Endothelial cell (in vitro differentiated cells): Measurements from ENCODE around the gene PLSCR3. TPM values are rescaled to one million over a fixed set of nuclear protein-coding genes. Genes with fewer than 3 reads are reported as not detected.
A peak's percentile ranks its signal among the peaks of the same experiment; 100 is the strongest.

ENCODE experiments used
- DNase-seq: peaks from one replicate; pipeline ENCODE4 v3.0.0; 2021; ENCODE audit warnings: low spot score
- H3K27ac Mint-ChIP-seq: one replicate; pipeline ENCODE4 v1.8.0; 2021; ENCODE audit warnings: mixed read lengths, inconsistent platforms; ENCODE audit not compliant: unreplicated experiment
- H3K27me3 Mint-ChIP-seq: one replicate; pipeline ENCODE4 v1.8.0; 2021; ENCODE audit warnings: mild to moderate bottlenecking, moderate library complexity, mixed read lengths, inconsistent platforms; ENCODE audit not compliant: unreplicated experiment
- H3K36me3 Mint-ChIP-seq: one replicate; pipeline ENCODE4 v1.8.0; 2021; ENCODE audit warnings: mild to moderate bottlenecking, low read depth, mixed read lengths, inconsistent platforms; ENCODE audit not compliant: unreplicated experiment
- H3K4me1 Mint-ChIP-seq: one replicate; pipeline ENCODE4 v1.8.0; 2021; ENCODE audit warnings: mild to moderate bottlenecking, mixed read lengths, inconsistent platforms; ENCODE audit not compliant: unreplicated experiment
- H3K4me3 Mint-ChIP-seq: one replicate; pipeline ENCODE4 v1.8.0; 2021; ENCODE audit warnings: mild to moderate bottlenecking, mixed read lengths, inconsistent platforms; ENCODE audit not compliant: unreplicated experiment
- H3K9me3 Mint-ChIP-seq: one replicate; pipeline ENCODE4 v1.8.0; 2021; ENCODE audit warnings: mixed read lengths, inconsistent platforms; ENCODE audit not compliant: unreplicated experiment
- total RNA-seq: library from RNA; stranded (reverse); fragmentation: NEBNext Ultra II Directional; extraction: Animal tissue kit (Norgen Biotek cat#: 25700); gene quantifications from one replicate; pipeline ENCODE4 v1.2.1, GENCODE V29; 2021; ENCODE audit not compliant: unreplicated experiment
- TF ChIP-seq, protein P1 (sequence below): fragments of 200-600 bp; sonication (generic); IDR thresholded peaks from one replicate; pipeline ENCODE4 v1.5.0; 2021; ENCODE audit warnings: antibody characterized with exemption; ENCODE audit not compliant: unreplicated experiment

The PLSCR3 gene
- total RNA-seq, 1 donor from 2014 or later: 74.2 TPM

DNA sequence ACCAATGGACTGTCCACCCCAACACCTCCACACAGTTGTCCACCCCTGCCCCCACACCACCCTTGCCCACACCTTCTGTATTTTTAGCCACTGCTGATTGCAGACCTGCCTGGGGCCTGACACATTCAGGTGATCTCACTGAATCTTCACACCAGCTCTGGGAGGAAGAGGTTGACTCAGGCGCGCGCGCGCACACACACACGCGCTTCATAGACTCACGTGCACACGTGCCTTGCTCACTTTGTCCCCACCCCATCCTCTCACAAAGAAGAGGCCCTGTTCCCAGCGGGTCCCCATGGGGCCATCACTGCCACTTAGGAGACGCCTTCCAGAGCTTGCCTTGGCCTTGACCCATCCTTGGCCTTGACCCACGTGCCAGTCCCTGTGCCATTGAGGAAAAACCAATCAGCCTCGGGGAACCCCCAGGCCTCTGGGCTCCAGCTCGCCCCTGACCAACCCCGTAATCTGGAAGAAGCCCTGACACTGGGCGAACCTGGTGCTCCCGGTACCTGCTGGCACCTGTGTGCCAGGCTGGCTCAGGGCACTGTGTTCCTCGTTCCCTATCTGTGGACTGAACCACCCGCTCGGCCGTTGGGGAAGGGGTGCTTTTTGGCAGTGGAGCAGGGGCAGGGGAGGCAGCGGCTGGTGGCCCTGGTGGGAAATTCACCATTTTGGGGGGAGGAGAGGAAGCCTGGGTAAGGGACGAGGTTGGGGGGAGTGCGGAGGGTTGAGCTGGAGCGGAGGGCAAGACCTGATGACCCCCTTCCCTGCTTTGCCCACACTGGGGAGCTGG lies 16.5 kb upstream of the PLSCR3 start:
- TF ChIP-seq, protein P1, sequence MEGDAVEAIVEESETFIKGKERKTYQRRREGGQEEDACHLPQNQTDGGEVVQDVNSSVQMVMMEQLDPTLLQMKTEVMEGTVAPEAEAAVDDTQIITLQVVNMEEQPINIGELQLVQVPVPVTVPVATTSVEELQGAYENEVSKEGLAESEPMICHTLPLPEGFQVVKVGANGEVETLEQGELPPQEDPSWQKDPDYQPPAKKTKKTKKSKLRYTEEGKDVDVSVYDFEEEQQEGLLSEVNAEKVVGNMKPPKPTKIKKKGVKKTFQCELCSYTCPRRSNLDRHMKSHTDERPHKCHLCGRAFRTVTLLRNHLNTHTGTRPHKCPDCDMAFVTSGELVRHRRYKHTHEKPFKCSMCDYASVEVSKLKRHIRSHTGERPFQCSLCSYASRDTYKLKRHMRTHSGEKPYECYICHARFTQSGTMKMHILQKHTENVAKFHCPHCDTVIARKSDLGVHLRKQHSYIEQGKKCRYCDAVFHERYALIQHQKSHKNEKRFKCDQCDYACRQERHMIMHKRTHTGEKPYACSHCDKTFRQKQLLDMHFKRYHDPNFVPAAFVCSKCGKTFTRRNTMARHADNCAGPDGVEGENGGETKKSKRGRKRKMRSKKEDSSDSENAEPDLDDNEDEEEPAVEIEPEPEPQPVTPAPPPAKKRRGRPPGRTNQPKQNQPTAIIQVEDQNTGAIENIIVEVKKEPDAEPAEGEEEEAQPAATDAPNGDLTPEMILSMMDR: no peak
- no peak for DNase-seq
- Mint-ChIP-seq H3K36me3 (peaks cover 24% of the 10 kb centered on the region), H3K4me1 (peaks cover 25% of the 10 kb centered on the region), H3K27me3 (peaks cover 11% of the 10 kb centered on the region), H3K4me3 (no peak overlapping the region), H3K27ac (no peak overlapping the region), H3K9me3 (no peaks in the 10 kb centered on the region)

DNA sequence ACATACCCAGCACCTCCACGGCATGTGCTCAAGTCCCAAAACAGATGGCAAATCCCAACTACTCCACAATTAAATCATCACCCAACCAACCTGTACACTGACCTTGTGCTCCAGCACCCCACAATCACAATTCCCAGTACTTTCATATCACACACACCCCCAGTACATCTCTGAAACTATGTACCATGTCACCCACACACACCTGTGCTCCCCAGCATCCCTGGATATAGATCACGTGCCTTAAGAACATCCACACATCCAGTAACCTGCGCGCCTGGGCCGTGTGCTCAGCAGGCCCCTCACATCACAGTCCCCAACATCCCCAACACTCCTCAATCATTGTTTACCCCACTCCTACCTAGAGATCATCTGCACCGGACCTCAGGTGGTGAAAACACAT lies 15.4 kb upstream of the PLSCR3 start:
- Mint-ChIP-seq H3K4me3 (peak overlapping the region; percentile 44), H3K9me3 (no peaks in the 10 kb centered on the region), H3K27me3 (peaks cover 13% of the 10 kb centered on the region), H3K4me1 (peaks cover 28% of the 10 kb centered on the region), H3K36me3 (peaks cover 17% of the 10 kb centered on the region), H3K27ac (peak overlapping the region; percentile 63)
- DNase-seq: no peak
- TF ChIP-seq, protein P1: no peak

DNA sequence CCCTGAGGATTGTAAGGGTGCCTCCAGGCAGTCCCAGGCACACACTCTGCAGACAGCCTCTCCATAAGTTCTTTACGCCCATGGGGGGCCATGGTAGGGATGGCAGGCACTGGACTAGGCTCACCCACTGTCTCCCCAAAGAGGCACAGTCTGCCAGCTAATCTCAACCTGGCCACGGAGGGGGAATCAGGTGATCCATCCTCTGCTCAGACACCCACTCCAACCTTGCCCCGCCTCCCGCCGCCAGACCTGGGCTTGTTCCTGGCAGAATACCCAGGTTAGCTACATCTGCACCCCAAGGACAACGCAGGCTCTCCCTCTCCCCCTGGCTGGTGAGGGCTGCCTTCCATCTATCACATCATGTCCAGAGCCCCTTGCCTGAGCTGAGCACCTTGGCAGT lies 14.5 kb upstream of the PLSCR3 start:
- TF ChIP-seq, protein P1: no peak
- Mint-ChIP-seq H3K4me1 (peaks cover 28% of the 10 kb centered on the region), H3K27me3 (peaks cover 13% of the 10 kb centered on the region), H3K9me3 (no peaks in the 10 kb centered on the region), H3K4me3 (peak overlapping the region; percentile 29), H3K36me3 (peaks cover 17% of the 10 kb centered on the region), H3K27ac (peak overlapping the region; percentile 63)
- DNase-seq: no peak

DNA sequence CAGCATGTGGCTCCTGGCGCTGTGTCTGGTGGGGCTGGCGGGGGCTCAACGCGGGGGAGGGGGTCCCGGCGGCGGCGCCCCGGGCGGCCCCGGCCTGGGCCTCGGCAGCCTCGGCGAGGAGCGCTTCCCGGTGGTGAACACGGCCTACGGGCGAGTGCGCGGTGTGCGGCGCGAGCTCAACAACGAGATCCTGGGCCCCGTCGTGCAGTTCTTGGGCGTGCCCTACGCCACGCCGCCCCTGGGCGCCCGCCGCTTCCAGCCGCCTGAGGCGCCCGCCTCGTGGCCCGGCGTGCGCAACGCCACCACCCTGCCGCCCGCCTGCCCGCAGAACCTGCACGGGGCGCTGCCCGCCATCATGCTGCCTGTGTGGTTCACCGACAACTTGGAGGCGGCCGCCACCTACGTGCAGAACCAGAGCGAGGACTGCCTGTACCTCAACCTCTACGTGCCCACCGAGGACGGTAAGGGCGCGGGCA lies 14.0 kb upstream of the PLSCR3 start:
- peaks cover 28% of the 10 kb centered on the region for H3K4me1 Mint-ChIP-seq
- no peak for DNase-seq
- no peak overlapping the region for H3K27ac Mint-ChIP-seq
- H3K4me3 Mint-ChIP-seq: no peak overlapping the region
- TF ChIP-seq, protein P1: no peak
- peaks cover 13% of the 10 kb centered on the region for H3K27me3 Mint-ChIP-seq
- H3K36me3 Mint-ChIP-seq: peaks cover 17% of the 10 kb centered on the region
- no peaks in the 10 kb centered on the region for H3K9me3 Mint-ChIP-seq
